ENCODE measurements around the gene SLC18B1.

SLC18B1 gene

GRCh38 chr6:132797951-132798868 lies at the start of gene SLC18B1:
TSS of gene SLC18B1 (minus strand) at chr6:132798637. CDS start at chr6:132798456, 181 bp downstream.
- Mint-ChIP-seq H3K27me3 (no peaks in the 10 kb centered on the region), H3K4me3 (peak within 1 kb of the TSS; percentile 79), H3K27ac (peak within 1 kb of the TSS; percentile 60), H3K4me1 (ENCODE audit: low read depth) (peaks cover 5% of the 10 kb centered on the region), H3K36me3 (ENCODE audit: low read depth) (peaks cover 6% of the 10 kb centered on the region), H3K9me3 (no peaks in the 10 kb centered on the region)
- intact Hi-C loops (cut with micrococcal nuclease): loop anchor here (2.0 kb wide), 1 partner anchor 15 kb away; no protein-coding TSS in a partner anchor

DNA sequence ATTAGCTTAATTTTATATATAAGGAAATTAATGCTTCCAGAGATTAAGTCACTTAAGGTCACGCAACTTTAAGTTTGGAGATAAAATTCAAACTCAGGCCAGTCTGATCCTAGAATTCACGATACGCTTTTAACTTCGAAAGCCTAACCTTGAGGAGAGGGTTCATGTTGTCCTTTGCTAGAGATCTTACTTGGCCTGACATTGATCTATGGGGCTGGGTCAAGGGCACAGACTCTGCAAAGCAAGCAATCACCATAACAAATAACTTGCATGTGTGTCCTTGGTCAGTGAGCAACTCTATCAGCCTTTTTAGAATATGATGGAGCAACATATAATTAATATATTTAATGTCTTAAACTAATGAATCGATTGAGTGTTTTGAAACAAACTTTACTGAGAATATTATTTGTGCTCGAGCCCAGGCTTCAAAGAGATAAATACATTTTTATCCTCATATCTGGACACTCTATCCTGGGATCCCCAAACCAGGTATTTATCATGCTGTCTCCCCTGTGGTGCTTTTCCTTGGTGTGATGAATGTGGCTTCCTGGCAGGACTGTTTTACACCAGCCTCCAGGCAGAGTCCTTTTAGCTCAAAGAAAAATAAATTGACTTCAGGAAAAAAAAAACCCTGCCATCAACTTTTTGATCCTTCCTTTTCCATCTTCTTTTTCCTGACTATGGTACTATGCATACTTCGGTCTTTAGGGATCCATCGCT lies 45.0 kb upstream of the SLC18B1 start:
- Mint-ChIP-seq H3K27me3 (peaks cover 3% of the 10 kb centered on the region), H3K4me1 (ENCODE audit: low read depth) (no peaks in the 10 kb centered on the region), H3K9me3 (no peaks in the 10 kb centered on the region), H3K4me3 (no peak overlapping the region), H3K27ac (no peak overlapping the region), H3K36me3 (ENCODE audit: low read depth) (no peaks in the 10 kb centered on the region)
- intact Hi-C loops (cut with micrococcal nuclease): no loop called here

DNA sequence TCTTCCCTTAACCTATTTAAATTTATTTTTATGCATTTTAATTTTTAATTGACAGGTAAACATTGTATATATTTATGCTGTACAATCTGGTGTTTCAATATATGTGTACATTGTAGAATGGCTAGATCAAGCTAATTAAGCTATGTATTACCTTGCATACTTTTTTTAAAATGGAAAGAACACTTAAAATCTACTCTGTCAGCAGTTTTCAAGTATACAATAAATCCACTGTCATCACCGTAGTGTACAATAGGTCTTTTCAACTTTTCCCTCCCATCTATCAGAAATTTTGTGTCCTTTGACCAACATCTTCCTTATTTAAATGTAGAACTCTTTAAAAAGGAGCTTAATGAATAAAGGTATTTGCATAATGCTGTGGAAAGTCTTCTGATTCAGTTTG lies 43.5 kb upstream of the SLC18B1 start:
- Mint-ChIP-seq H3K36me3 (ENCODE audit: low read depth) (no peaks in the 10 kb centered on the region), H3K27ac (no peak overlapping the region)

DNA sequence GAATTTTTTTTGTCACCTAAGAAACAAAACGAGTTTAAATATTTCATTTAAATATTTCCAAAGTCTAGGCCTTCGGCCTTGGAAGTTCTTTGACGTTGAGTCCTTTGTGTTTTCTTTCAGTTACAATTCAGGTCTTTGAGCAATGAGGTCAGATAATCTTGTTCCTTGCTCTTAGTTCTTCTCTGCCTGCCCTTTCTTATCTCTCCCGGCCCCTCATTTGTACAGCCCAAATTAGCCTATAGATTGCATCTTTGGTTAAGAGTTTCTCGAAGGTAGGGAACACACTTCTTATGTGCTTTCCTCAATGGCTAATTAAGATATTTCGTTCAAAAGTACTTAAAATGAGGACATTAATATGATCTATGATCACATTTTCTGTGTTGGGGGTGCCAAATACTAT lies 34.5 kb upstream of the SLC18B1 start:
- Mint-ChIP-seq H3K27ac (no peak overlapping the region), H3K36me3 (ENCODE audit: low read depth) (no peaks in the 10 kb centered on the region), H3K9me3 (no peaks in the 10 kb centered on the region), H3K4me3 (no peak overlapping the region), H3K4me1 (ENCODE audit: low read depth) (peaks cover 4% of the 10 kb centered on the region), H3K27me3 (no peaks in the 10 kb centered on the region)
- intact Hi-C loops (cut with micrococcal nuclease): no loop called here

More for the DNA sequence above, 43.5 kb upstream of the SLC18B1 start:
- no peak overlapping the region for H3K4me3 Mint-ChIP-seq
- intact Hi-C loops (cut with micrococcal nuclease): no loop called here
- H3K27me3 Mint-ChIP-seq: peaks cover 1% of the 10 kb centered on the region
- H3K4me1 Mint-ChIP-seq (ENCODE audit: low read depth): no peaks in the 10 kb centered on the region
- H3K9me3 Mint-ChIP-seq: no peaks in the 10 kb centered on the region

DNA sequence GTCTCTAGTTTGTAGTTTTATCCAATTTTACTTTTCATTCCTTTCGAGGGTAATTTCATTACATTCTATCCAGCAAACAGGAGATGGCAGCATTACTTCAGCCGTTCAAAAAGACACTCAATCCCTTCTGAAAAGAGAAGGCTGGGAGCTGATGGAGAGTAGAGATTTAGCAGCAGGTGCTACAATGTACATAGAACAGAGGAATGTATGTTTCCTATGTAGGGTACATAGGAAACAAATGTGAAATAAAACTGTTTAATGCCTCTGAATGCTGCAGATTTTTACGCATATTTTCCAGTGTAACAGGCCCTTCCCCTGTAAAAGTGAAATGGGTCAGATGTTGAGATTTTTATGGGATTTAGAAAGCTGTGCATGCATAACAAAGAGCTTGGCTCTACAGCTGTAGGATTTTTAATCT lies 31.9 kb upstream of the SLC18B1 start:
- Mint-ChIP-seq H3K4me1 (ENCODE audit: low read depth) (peaks cover 4% of the 10 kb centered on the region), H3K9me3 (no peaks in the 10 kb centered on the region)
- intact Hi-C loops (cut with micrococcal nuclease): no loop called here

GRCh38 chr6:132820629-132821381 lies 22.4 kb upstream of the SLC18B1 start:
- Mint-ChIP-seq H3K27ac (peak overlapping the region; percentile 21), H3K4me1 (ENCODE audit: low read depth) (peaks cover 22% of the 10 kb centered on the region), H3K9me3 (no peaks in the 10 kb centered on the region), H3K27me3 (peaks cover 2% of the 10 kb centered on the region), H3K4me3 (no peak overlapping the region), H3K36me3 (ENCODE audit: low read depth) (peaks cover 43% of the 10 kb centered on the region)
- intact Hi-C loops (cut with micrococcal nuclease): loop anchor here (5.0 kb wide), 1 partner anchor 1276 kb away; no protein-coding TSS in a partner anchor

More for the DNA sequence above, 31.9 kb upstream of the SLC18B1 start:
- Mint-ChIP-seq H3K36me3 (ENCODE audit: low read depth) (no peaks in the 10 kb centered on the region), H3K4me3 (no peak overlapping the region), H3K27ac (no peak overlapping the region), H3K27me3 (peaks cover 4% of the 10 kb centered on the region)

DNA sequence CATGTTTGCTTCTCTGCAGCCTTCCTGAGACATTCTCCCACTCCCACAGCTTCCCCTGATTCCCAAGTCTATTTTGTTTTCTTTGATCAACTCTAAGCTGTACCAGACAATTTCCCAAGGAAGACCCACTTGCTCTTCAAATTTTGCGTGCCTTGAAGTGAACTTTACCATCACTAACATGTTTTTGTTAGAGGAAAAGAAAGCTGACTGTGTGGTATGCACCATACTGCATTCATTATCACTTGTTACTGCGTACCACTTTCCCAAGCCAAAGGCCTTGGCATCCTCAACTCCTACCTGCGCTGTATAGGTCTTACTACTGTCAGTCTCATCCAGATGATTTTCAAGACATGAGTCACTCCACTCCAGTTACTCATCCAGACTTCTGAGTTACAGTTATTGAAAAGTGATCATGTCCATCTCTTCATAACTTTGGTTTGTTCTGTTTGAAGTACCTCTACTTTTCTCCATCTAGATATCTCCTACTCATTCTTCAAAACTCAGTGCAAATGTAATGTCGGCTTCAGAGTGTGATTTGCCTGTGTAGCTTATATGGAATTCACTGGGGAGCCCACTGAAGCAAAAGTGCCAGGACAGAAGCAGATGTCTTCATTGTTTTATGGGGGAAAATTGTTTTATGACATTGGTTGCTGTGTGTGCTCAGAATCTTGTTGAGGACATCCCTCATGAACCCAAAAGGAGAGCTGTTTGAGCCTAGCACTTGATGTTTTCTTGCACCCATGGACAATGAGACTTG lies 21.1 kb upstream of the SLC18B1 start:
- Mint-ChIP-seq H3K36me3 (ENCODE audit: low read depth) (peaks cover 55% of the 10 kb centered on the region), H3K27ac (no peak overlapping the region)

GRCh38 chr6:132818404-132819359 lies 20.2 kb upstream of the SLC18B1 start:
- Mint-ChIP-seq H3K27ac (no peak overlapping the region), H3K4me1 (ENCODE audit: low read depth) (peaks cover 35% of the 10 kb centered on the region), H3K36me3 (ENCODE audit: low read depth) (peaks cover 64% of the 10 kb centered on the region), H3K9me3 (no peaks in the 10 kb centered on the region), H3K27me3 (no peaks in the 10 kb centered on the region), H3K4me3 (no peak overlapping the region)
- intact Hi-C loops (cut with micrococcal nuclease): no loop called here

More for the DNA sequence above, 21.1 kb upstream of the SLC18B1 start:
- intact Hi-C loops (cut with micrococcal nuclease): loop anchor here (5.0 kb wide), 1 partner anchor 1278 kb away; no protein-coding TSS in a partner anchor
- H3K9me3 Mint-ChIP-seq: no peaks in the 10 kb centered on the region
- H3K4me3 Mint-ChIP-seq: no peak overlapping the region
- peaks cover 35% of the 10 kb centered on the region for H3K4me1 Mint-ChIP-seq (ENCODE audit: low read depth)
- H3K27me3 Mint-ChIP-seq: no peaks in the 10 kb centered on the region

DNA sequence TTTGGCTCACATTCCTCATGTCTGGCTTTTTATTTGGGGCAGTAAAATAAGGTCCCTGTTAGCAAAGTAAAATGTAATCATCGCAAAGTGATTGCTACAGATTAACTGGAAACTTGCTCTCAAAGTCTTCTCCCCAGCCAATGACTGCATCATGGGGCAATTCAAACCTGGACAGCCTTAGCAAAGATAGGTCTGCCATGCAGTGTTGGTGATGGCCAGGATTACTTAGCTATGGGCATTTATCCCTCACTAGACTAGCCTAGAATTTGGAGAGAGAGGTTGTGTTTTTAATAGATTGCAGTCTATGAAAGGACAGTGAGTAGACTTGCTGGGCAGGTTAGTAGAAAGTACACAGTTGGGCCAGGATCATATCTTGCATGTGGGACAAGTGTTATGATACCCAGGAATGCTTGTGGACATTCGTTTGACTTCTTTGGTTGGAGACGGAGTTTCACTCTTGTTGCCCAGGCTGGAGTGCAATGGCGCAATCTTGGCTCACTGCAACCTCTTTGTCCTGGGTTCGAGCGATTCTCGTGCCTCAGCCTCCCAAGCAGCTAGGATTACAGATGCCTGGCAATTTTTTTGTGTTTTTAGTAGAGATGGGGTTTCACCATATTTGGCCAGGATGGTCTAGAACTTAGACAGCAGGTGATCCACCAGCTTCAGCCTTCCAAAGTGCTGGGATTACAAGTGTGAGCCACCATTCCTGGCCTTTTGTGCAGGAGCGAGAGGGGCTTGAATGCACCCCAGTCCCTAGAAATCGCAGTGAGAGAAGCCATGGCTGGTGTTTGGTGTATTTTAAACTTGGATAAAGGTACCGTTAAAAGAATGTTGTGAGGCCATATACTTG lies 19.3 kb upstream of the SLC18B1 start:
- H3K4me3 Mint-ChIP-seq: no peak overlapping the region
- peaks cover 44% of the 10 kb centered on the region for H3K4me1 Mint-ChIP-seq (ENCODE audit: low read depth)
- peaks cover 73% of the 10 kb centered on the region for H3K36me3 Mint-ChIP-seq (ENCODE audit: low read depth)

DNA sequence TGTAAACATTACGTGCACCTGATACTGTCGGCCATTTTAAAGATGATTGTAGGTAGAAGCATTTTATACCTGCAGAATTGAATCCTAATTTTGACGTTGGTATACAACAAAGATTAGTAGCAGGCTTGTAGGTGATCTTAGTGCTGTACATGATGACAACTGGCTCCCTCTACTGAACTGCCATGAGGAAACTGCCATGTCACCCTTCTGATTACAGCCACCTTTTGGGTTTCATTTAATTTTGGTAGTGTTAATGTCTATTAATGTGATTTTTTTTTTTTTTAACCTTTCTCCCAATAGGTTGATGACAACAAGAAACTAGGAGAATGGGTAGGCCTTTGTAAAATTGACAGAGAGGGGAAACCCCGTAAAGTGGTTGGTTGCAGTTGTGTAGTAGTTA lies 18.2 kb upstream of the SLC18B1 start:
- Mint-ChIP-seq H3K36me3 (ENCODE audit: low read depth) (peaks cover 75% of the 10 kb centered on the region), H3K4me3 (no peak overlapping the region), H3K9me3 (no peaks in the 10 kb centered on the region), H3K4me1 (ENCODE audit: low read depth) (peaks cover 48% of the 10 kb centered on the region), H3K27ac (no peak overlapping the region), H3K27me3 (no peaks in the 10 kb centered on the region)
- intact Hi-C loops (cut with micrococcal nuclease): no loop called here

More for the DNA sequence above, 19.3 kb upstream of the SLC18B1 start:
- H3K9me3 Mint-ChIP-seq: no peaks in the 10 kb centered on the region
- intact Hi-C loops (cut with micrococcal nuclease): no loop called here
- no peak overlapping the region for H3K27ac Mint-ChIP-seq
- H3K27me3 Mint-ChIP-seq: no peaks in the 10 kb centered on the region

DNA sequence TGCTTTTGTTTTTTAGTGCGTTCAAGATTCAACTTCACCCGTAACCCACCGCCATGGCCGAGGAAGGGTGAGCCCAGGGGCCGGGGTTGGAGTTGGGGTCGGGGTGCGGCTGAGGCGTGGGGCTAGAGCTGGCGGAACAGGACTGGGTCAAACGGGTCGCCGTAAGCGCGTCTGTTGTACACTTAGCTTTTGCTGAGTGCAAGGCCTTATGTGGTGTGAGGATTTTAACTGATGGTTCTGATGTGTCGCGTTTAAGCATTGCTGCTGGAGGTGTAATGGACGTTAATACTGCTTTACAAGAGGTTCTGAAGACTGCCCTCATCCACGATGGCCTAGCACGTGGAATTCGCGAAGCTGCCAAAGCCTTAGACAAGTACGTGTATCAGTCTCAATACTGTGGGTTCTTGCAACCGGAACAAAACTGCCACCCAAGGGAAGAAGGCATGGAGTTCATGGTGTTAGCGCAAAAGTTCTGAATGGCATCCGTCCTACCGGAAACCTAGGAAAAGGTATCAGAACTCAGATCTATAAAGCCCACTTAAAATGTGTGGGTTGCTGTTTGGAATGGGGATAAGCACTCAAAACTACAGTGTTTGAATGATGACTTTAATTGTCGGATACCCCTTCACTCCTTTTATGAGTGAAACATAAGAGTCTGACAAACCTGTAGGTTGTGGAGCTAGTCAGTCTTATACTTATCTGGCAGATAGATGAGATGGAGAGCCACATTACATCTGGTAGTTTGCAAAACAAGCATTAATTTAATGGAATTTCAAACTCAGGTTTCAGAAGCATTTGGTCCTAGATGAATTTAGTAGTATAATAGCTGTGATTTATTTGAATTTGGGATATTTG lies 16.5 kb upstream of the SLC18B1 start:
- H3K4me1 Mint-ChIP-seq (ENCODE audit: low read depth): peaks cover 48% of the 10 kb centered on the region
- H3K27me3 Mint-ChIP-seq: peaks cover 2% of the 10 kb centered on the region
- peak overlapping the region; percentile 97 for H3K4me3 Mint-ChIP-seq
- H3K27ac Mint-ChIP-seq: peak overlapping the region; percentile 99
- no peaks in the 10 kb centered on the region for H3K9me3 Mint-ChIP-seq
- peaks cover 73% of the 10 kb centered on the region for H3K36me3 Mint-ChIP-seq (ENCODE audit: low read depth)
- intact Hi-C loops (cut with micrococcal nuclease): loop anchor here (1.0 kb wide), 1 partner anchor 302 kb away; the partner anchor contains the start of gene STX7

Measured in dendritic cell treated with granulocyte-macrophage colony-stimulating factor and Interleukin-4, amounts not matched to agents 40 ng/mL and 50 ng/mL, for 4 days (primary cell).